CD8-positive, alpha-beta memory T cell (primary cell): ENCODE results near the gene KIAA1958. TPM values are rescaled to one million over a fixed set of nuclear protein-coding genes. Genes with fewer than 3 reads are reported as not detected.

Experiments used
- CTCF ChIA-PET: fragments of 350-600 bp; sonication (Branson Sonifier 250); formaldehyde crosslinking; loops from one replicate; lab custom pipeline; 2021; ENCODE audit warnings: antibody characterized with exemption; lab: Charles Lee
- POLR2A ChIA-PET: fragments of 350-600 bp; sonication (Branson Sonifier 250); formaldehyde crosslinking; loops from one replicate; lab custom pipeline; 2021; ENCODE audit warnings: antibody characterized with exemption; lab: Charles Lee
- DNase-seq, 5 donors: peaks; one replicate each; pipeline versions ENCODE4 v3.0.0 to v3.0.0-alpha.2; 2020 to 2022; ENCODE audit warnings: mixed read lengths in 1 of 5
- H3K27ac ChIP-seq: one replicate; pipeline ENCODE4 v1.7.0; 2013; ENCODE audit warnings: low read depth, mild to moderate bottlenecking, low read length, moderate library complexity
- H3K27me3 ChIP-seq: 2 replicates; pipeline ENCODE4 v1.7.0; 2013; ENCODE audit warnings: low read length, mild to moderate bottlenecking; ENCODE audit not compliant: insufficient read depth, poor library complexity, severe bottlenecking
- H3K36me3 ChIP-seq: 2 replicates; pipeline ENCODE4 v1.7.0; 2013; ENCODE audit warnings: mild to moderate bottlenecking, low read length, moderate library complexity; ENCODE audit not compliant: insufficient read depth
- H3K4me1 ChIP-seq: 2 replicates; pipeline ENCODE4 v1.7.0; 2013; ENCODE audit warnings: mild to moderate bottlenecking, low read length, moderate library complexity; ENCODE audit not compliant: insufficient read depth
- H3K4me3 ChIP-seq: 2 replicates; pipeline ENCODE4 v1.7.0; 2013; ENCODE audit warnings: mild to moderate bottlenecking, low read length
- H3K9me3 ChIP-seq: 2 replicates; pipeline ENCODE4 v1.7.0; 2013; ENCODE audit warnings: mild to moderate bottlenecking, low read length
- H3K27ac Mint-ChIP-seq, 8 donors: one replicate each; pipeline ENCODE4 v1.8.0; 2020 to 2021; ENCODE audit warnings: mixed read lengths in 8 of 8, mild to moderate bottlenecking in 6 of 8, inconsistent platforms in 3 of 8, moderate library complexity in 3 of 8
- H3K27me3 Mint-ChIP-seq, 2 donors: one replicate each; pipeline ENCODE4 v1.8.0; 2020 to 2021; ENCODE audit warnings: mixed read lengths in 2 of 2, mild to moderate bottlenecking in 1 of 2, moderate library complexity in 1 of 2
- H3K36me3 Mint-ChIP-seq, 3 donors: one replicate each; pipeline ENCODE4 v1.8.0; 2020 to 2021; ENCODE audit warnings: mixed read lengths in 3 of 3, inconsistent platforms in 1 of 3, mild to moderate bottlenecking in 1 of 3
- H3K4me1 Mint-ChIP-seq, 3 donors: one replicate each; pipeline ENCODE4 v1.8.0; 2020 to 2021; ENCODE audit warnings: mixed read lengths in 3 of 3, inconsistent platforms in 1 of 3, mild to moderate bottlenecking in 1 of 3
- H3K4me3 Mint-ChIP-seq, 7 donors: one replicate each; pipeline ENCODE4 v1.8.0; 2020 to 2021; ENCODE audit warnings: mixed read lengths in 7 of 7, mild to moderate bottlenecking in 6 of 7, moderate library complexity in 4 of 7, inconsistent platforms in 2 of 7
- H3K9me3 Mint-ChIP-seq, 5 donors: one replicate each; pipeline ENCODE4 v1.8.0; 2020 to 2022; ENCODE audit warnings: mixed read lengths in 5 of 5, mild to moderate bottlenecking in 3 of 5, moderate library complexity in 2 of 5, inconsistent platforms in 1 of 5
- polyA plus RNA-seq: library from polyadenylated mRNA; unstranded; fragments of 300-500 nt; fragmentation: Illumina TruSeq; gene quantifications from one replicate; pipeline ENCODE4 v1.2.3, GENCODE V29; 2021
- total RNA-seq, 2 experiments: library from RNA; stranded (reverse); gene quantifications; one replicate each; pipeline ENCODE4 v1.2.3, GENCODE V29; 2021

KIAA1958 gene
- total and polyA plus RNA-seq, 3 experiments from 2014 or later: 2.4 to 6.7 (median 6.4) TPM

DNA sequence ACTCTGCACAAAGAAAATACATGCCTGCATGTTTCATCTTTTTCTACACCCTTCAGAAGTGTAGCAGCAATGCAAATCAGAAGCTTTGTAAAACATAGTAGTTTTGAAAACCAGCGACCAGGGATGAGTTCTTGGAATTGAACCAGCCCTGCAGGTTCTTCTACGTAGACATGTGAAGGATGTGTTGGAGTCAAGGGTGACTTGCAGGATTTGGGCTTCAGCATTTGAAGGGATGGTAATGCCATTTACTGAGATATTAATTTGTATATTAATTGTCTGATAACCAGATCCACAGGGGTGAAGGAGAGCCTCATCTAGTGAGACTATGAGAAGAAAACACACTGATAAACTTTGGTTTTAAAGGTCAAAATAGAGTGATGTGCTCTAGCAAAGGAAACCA, 72.4 kb downstream of the KIAA1958 start:
- no peak overlapping the region for H3K27ac ChIP-seq
- DNase-seq: no peak
- H3K4me3 ChIP-seq: no peak overlapping the region
- ChIA-PET CTCF (no interaction called here), POLR2A (interaction anchor here (0.7 kb wide), 1 partner anchor 10 kb away, joined by 3 read pairs; no protein-coding TSS in a partner anchor)
- no peaks in the 10 kb centered on the region for H3K36me3 ChIP-seq
- H3K9me3 ChIP-seq: no peaks in the 10 kb centered on the region
- no peaks in the 10 kb centered on the region for H3K4me1 ChIP-seq
- Mint-ChIP-seq H3K36me3 (no peaks in the 10 kb centered on the region), H3K9me3 (peaks cover 0 to under 1% (median 0%) of the 10 kb centered on the region in 5 donors), H3K27me3 (no peaks in the 10 kb centered on the region), H3K4me1 (no peaks in the 10 kb centered on the region), H3K27ac (no peak overlapping the region), H3K4me3 (no peak overlapping the region)
- no peaks in the 10 kb centered on the region for H3K27me3 ChIP-seq

DNA sequence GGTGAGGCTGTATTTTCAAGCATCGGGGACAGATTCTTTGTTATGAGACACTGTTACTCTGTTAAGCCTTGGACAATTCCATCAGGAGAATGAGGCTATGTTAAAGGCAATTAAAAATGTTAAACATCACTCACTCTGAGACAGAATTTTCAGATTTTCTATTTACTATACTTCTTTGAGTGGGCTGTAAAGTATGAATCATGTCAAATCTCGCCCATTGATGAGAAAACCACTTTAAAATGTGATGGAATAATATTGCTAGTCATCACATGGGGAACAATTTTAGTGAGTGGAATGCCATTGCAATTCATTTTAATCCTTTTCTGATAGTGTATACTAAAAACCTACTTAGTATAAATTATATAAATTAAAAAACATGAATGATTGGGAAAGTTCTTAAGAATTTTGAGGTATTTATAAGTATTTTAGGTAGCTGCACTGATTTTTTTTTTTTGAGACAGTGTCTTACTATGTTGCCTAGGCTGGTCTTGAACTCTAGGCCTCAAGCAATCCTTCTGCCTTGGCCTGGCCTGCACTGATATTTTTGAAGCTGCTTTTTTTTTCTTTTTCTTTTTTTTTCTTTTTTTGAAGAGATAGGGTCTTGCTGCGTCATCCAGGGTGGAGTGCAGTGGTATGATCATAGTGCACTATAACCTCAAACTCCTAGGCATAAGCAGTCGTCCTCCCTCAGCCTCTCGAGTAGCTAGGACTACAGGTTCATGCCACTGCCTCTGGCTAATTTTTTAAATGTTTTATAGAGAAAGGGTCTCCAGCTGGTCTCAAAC, 73.2 kb downstream of the KIAA1958 start:
- Histone ChIP-seq H3K27ac (no peak overlapping the region), H3K27me3 (no peaks in the 10 kb centered on the region), H3K4me1 (no peaks in the 10 kb centered on the region), H3K4me3 (no peak overlapping the region), H3K9me3 (no peaks in the 10 kb centered on the region), H3K36me3 (no peaks in the 10 kb centered on the region)
- no peak for DNase-seq
- no peak overlapping the region for H3K4me3 Mint-ChIP-seq
- H3K4me1 Mint-ChIP-seq: no peaks in the 10 kb centered on the region
- H3K27ac Mint-ChIP-seq: no peak overlapping the region
- ChIA-PET CTCF (interaction anchor here (0.7 kb wide), 1 partner anchor 9 kb away, joined by 3 read pairs; no protein-coding TSS in a partner anchor), POLR2A (no interaction called here)
- no peaks in the 10 kb centered on the region for H3K27me3 Mint-ChIP-seq
- peaks cover 0 to 4% (median 0%) of the 10 kb centered on the region in 5 donors for H3K9me3 Mint-ChIP-seq
- no peaks in the 10 kb centered on the region for H3K36me3 Mint-ChIP-seq

DNA sequence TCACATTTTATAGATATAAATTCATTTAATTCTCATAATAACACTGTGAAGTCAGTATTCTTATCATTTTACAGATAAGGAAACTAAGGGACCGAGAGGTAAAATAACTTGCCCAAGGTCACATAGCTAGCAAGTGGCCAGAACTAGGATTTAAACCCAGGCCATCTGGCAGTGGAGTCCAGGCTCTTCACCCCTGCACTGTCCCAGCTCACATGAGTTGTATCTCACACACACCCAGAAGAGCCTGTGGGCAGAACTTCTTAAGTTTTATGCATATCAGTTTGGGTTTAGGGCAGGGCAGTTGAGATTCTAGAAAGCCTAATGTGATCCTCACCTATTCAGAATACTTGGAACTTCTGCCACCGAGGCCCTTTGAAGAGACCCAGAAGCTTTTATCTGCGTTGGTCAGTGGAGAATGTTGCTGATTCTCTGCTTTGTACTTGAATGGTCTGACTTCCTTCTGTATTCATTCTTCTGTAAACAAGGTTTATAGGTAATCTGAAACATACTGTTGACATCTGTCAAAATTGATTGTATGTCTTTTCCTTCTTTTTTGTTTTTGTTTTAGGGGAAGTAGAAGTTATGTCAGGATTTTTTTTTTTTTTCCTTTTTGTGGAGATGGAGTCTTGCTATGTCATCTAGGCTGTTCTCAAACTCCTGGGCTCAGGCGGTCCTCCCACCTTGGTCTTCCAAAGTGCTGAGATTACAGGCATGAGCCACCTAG, 75.8 kb downstream of the KIAA1958 start:
- Mint-ChIP-seq H3K36me3 (no peaks in the 10 kb centered on the region), H3K4me3 (no peak overlapping the region), H3K27me3 (peaks cover 0 to 1% of the 10 kb centered on the region in 2 donors), H3K27ac (no peak overlapping the region), H3K9me3 (peaks cover 0 to 4% (median 0%) of the 10 kb centered on the region in 5 donors), H3K4me1 (no peaks in the 10 kb centered on the region)
- Histone ChIP-seq H3K4me1 (no peaks in the 10 kb centered on the region), H3K4me3 (no peak overlapping the region), H3K36me3 (no peaks in the 10 kb centered on the region), H3K27ac (no peak overlapping the region), H3K27me3 (no peaks in the 10 kb centered on the region), H3K9me3 (no peaks in the 10 kb centered on the region)
- POLR2A ChIA-PET: no interaction called here
- CTCF ChIA-PET: no interaction called here
- DNase-seq: no peak

DNA sequence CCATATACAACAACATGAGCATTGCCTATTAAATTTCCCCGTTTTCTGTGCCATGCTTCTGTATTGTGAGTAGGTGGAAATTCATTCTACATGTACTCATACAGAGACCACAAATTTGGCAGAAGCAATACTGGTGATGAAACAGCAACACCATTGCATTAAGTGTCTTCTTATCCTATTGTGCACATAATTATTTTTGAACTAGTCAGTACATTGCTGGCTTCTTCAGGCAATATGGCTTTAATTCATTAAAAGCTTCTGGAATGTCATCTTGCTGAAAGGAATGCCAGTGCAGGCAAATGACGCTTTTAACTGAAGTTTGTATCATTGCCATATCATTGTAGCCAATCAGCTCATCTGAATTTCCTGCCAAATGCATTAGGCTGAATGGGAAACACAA, 82.6 kb downstream of the KIAA1958 start:
- no peak for DNase-seq
- H3K9me3 Mint-ChIP-seq: peaks cover 0 to 2% (median 0%) of the 10 kb centered on the region in 5 donors
- H3K4me3 Mint-ChIP-seq: no peak overlapping the region
- Histone ChIP-seq H3K27ac (no peak overlapping the region), H3K4me3 (no peak overlapping the region), H3K36me3 (no peaks in the 10 kb centered on the region), H3K9me3 (no peaks in the 10 kb centered on the region), H3K27me3 (no peaks in the 10 kb centered on the region), H3K4me1 (no peaks in the 10 kb centered on the region)
- ChIA-PET POLR2A (no interaction called here), CTCF (no interaction called here)
- no peak overlapping the region for H3K27ac Mint-ChIP-seq
- peaks cover 0 to under 1% (median under 1%) of the 10 kb centered on the region in 3 donors for H3K36me3 Mint-ChIP-seq
- H3K27me3 Mint-ChIP-seq: peaks cover 0 to 1% of the 10 kb centered on the region in 2 donors
- H3K4me1 Mint-ChIP-seq: no peaks in the 10 kb centered on the region

DNA sequence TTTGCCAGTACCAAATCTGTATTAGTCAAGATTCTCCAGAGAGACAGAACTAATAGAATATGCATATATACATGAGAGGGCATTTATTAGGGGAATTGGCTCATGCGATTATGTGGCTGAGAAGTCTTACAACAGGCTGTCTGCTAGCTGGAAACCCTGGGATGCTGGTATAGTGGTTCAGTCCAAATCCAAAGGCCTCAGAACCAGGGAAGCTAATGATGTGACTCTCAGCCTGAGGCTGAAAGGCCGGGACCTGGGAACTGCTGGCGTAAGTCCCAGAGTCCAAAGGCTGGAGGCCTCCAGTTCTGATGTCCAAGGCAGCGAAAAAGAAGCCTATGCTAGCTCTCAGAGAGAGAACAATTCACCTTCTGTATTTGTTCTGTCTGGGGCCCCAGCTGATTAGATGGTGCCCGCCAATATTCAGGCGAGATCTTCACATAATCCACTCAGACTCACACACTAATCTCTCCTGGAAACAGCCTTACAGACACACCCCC, 84.1 kb downstream of the KIAA1958 start:
- Mint-ChIP-seq H3K27ac (no peak overlapping the region), H3K27me3 (no peaks in the 10 kb centered on the region), H3K4me1 (no peaks in the 10 kb centered on the region), H3K9me3 (no peaks in the 10 kb centered on the region), H3K36me3 (peaks cover 10 to 13% (median 10%) of the 10 kb centered on the region in 3 donors), H3K4me3 (no peak overlapping the region)
- no peaks in the 10 kb centered on the region for H3K9me3 ChIP-seq
- H3K27me3 ChIP-seq: no peaks in the 10 kb centered on the region
- H3K4me3 ChIP-seq: no peak overlapping the region
- ChIA-PET CTCF (no interaction called here), POLR2A (no interaction called here)
- H3K4me1 ChIP-seq: no peaks in the 10 kb centered on the region
- H3K36me3 ChIP-seq: no peaks in the 10 kb centered on the region
- no peak overlapping the region for H3K27ac ChIP-seq
- no peak for DNase-seq

DNA sequence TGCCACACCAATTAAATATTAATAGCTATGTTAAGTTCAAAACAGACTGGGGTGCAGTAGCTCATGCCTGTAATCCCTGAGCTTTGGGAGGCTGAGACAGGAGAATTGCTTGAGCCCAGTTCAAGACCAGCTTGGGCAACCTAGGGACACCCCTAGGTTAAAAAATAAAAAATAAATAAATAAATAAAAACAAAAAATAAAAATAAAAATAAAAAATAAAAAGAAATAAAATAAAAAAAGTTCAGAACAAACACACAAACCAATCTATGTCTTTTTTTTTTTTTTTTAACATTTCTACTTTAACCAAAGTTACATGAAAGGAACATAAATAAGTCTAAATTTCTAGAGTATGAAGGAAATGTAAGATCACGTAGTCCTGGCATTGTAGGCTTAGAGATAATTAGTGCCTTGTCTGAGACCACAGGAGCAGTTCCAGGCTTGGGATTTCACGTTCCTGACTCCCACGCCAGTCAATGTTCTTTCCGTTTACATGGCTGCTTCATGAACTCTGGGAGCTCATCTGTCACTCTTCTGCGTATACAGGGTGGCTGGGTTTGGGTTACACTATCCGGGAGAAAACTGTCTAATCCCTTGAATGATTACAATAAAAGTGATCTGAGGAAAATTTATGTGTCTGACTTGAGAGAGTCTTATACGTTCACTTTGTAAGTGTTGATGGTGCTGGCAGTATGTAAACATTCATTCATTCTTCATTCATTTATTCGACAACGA, 85.2 kb downstream of the KIAA1958 start:
- H3K27ac Mint-ChIP-seq: no peak overlapping the region
- no peak overlapping the region for H3K27ac ChIP-seq
- peaks cover 10 to 15% (median 13%) of the 10 kb centered on the region in 3 donors for H3K36me3 Mint-ChIP-seq
- POLR2A ChIA-PET: no interaction called here
- CTCF ChIA-PET: no interaction called here
- no peaks in the 10 kb centered on the region for H3K9me3 Mint-ChIP-seq
- H3K4me3 ChIP-seq: no peak overlapping the region
- no peaks in the 10 kb centered on the region for H3K4me1 Mint-ChIP-seq
- no peaks in the 10 kb centered on the region for H3K36me3 ChIP-seq
- H3K4me3 Mint-ChIP-seq: no peak overlapping the region
- no peaks in the 10 kb centered on the region for H3K27me3 ChIP-seq
- no peaks in the 10 kb centered on the region for H3K9me3 ChIP-seq
- no peaks in the 10 kb centered on the region for H3K4me1 ChIP-seq
- no peak for DNase-seq
- no peaks in the 10 kb centered on the region for H3K27me3 Mint-ChIP-seq

DNA sequence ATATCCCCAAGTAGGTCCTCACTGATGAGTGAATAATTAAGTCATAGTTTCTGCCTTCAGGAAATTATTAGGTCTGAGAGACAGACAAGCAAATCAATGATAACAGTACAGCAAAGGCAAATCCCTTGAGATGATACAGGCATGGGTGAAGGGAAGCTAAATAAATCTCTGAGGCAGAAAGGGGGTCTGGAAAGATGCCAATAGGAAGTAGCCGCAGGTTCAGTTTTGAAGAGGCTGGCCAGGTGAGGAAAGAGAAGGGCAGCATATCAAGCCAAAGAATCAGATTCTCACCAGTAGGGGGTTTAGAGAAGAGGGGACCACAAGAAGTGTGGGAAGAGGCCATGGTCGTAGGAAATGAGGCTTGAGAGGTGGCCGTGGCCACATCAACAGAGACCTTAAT, 85.8 kb downstream of the KIAA1958 start:
- Histone ChIP-seq H3K27ac (no peak overlapping the region), H3K4me1 (no peaks in the 10 kb centered on the region), H3K4me3 (no peak overlapping the region), H3K36me3 (no peaks in the 10 kb centered on the region), H3K27me3 (no peaks in the 10 kb centered on the region), H3K9me3 (no peaks in the 10 kb centered on the region)
- CTCF ChIA-PET: no interaction called here
- no peaks in the 10 kb centered on the region for H3K4me1 Mint-ChIP-seq
- H3K4me3 Mint-ChIP-seq: no peak overlapping the region
- H3K9me3 Mint-ChIP-seq: no peaks in the 10 kb centered on the region
- DNase-seq: no peak
- POLR2A ChIA-PET: no interaction called here
- H3K27me3 Mint-ChIP-seq: no peaks in the 10 kb centered on the region
- H3K27ac Mint-ChIP-seq: no peak overlapping the region
- H3K36me3 Mint-ChIP-seq: peaks cover 10 to 15% (median 13%) of the 10 kb centered on the region in 3 donors
